CD4-positive, alpha-beta T cell treated with Interleukin-15 for 4 hours (primary cell): ENCODE measurements around the gene LCN12.

ENCODE experiments used
- DNase-seq: peaks from one replicate; pipeline ENCODE4 v3.0.0-alpha.2; 2020; ENCODE audit warnings: low spot score

LCN12 gene

DNA sequence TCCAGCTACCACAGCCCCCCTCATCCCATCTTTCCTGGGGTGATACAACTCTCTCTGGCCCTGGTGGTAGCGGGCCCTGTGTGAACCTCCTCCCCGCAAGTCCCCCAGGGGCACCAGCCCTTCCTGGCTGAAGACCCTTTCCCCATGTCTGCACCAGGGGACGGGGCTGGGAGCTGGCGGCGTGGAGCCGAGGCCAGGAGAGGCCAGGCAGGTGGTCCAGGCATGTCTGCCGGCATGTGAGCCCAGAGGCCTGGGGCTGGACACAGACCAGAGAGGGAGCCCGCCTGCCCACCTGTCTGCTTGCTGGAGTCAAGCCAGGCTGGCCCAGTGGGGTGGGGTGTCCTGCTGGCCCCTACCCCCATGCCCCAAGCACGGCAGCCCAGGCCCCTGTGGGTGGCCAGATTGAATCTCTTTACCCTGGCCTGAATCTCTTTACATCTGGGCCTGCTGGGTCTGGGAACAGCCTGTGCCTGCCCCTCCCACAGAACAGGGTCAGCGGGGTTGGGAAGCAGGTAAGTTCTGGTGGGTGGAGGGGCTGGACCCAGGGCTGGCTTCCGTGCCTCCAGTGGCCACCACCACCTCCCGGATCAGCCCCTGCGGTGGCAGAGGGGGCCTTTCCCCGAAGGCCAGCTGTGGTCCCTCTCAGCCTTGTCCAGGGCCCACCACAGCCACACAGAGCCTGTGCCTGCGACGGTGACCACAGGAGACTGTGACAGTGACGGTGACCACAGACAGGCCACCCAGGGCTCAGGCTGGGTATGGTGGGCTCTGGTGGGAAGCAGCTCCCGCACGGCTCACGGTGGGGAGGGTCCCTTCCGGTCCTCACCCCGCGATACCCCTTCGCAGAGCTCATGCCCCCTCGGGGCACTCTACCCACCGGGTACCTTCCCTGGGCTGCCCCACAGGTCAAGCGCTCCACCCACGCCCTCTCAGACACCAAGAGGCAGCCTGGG lies 7.1 kb downstream of the LCN12 start:
- no peak for DNase-seq

DNA sequence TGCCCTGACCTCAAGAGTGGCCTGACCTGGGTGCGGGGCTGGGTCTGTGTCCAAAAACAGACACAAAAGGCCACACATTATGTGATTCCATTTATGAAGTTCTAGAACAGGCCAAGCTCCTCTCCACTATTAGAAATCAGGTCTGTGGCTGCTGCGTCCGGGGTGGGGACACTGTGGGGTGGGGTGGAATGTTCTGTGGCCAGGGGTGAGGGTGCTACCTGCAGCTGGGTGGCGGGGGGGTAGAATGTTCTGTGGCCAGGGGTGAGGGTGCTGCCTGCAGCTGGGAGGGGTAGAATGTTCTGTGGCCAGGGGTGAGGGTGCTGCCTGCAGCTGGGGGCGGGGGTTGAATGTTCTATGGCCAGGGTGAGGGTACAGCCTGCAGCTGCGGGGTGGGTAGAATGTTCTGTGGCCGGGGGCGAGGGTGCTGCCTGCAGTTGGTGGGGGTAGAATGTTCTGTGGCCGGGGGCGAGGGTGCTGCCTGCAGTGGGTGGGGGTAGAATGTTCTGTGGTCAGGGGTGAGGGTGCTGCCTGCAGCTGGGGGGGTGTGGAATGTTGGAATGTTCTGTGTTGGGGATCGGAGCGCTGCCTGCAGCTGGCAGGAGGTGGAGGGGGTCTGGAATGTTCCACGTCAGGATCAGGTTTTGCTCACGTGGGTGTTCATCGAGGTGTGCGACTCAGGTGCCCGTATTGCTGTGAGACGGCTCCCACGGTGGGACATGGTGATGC lies 8.3 kb downstream of the LCN12 start:
- peak; percentile 37 for DNase-seq

- no peak for DNase-seq
These were observed 8.8 kb downstream of the LCN12 start for GRCh38 chr9:136960938-136961275.

GRCh38 chr9:136961279-136962065 lies 9.4 kb downstream of the LCN12 start:
- no peak for DNase-seq

- no peak for DNase-seq
These were observed 10.1 kb downstream of the LCN12 start for GRCh38 chr9:136962163-136962562.

DNA sequence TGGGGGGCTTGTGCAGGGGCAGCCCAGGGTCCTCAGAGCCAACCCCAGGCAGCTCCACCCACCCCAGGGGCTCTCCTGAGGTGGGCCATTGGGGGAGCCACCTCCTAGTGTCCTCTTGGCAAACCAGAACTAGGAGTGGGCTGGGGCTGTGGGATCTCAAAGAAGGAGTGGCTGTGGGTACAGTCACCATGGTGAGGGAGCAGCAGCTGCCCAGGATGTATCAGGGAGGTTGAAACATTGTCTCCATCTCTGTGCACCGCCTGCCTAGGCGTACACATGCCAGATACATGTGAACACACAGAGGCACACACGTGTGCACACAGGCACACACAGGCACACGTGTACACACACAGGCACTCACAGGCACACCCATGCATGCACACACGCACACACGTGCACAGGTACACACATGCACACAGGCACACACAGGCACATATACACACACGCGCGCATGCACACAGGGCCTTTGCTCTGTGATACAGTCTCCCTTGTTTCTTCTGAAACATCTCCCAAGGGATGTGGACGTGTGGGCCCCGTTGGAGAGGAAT lies 10.7 kb downstream of the LCN12 start:
- no peak for DNase-seq

GRCh38 chr9:136963341-136963740 lies 11.3 kb downstream of the LCN12 start:
- DNase-seq: no peak

DNA sequence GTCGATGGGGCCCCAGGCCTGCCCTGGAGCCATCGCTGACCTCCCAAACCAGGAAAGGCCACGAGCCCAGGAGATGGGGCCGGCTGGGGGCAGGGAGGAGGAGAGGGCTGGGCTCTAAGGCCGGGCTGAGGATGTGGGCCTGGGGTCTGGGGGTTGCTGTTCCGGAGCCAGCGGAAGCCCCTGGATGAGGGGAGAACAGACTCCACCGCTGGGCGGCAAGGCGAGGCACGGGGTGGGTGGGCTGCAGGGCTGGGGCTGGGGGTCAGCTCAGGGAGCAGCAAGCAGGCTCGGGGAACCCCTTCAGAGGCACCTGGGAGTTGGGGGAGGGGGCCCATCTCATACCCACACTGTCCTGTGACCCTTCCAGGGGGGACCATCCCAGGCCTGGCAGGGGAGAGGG lies 11.7 kb downstream of the LCN12 start:
- no peak for DNase-seq

DNA sequence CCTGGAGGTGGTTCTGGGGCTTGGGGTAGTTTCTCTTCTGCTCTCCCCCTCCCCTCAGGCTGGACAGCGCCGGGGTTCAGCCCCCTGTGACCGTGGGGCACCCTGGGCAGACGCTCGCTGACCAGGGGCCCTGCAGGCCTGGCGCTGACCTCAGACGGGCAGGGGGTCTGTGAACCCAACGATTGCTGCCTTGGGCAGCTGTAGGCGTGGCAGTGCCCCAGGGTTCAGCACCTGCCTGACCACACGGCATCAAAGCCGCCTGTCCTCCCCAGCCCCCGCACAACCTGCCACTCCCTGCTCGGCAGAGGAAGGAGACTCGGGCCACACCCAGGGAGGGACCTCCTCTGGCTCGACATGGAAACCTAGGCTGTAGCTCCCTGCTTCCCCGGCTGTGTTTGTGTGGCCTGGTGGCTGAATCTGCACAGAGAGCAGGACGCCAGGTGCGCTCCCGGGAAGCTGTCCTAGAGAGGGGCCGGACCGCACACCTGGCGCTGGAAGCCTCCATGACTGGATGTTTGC lies 12.2 kb downstream of the LCN12 start:
- DNase-seq: no peak

DNA sequence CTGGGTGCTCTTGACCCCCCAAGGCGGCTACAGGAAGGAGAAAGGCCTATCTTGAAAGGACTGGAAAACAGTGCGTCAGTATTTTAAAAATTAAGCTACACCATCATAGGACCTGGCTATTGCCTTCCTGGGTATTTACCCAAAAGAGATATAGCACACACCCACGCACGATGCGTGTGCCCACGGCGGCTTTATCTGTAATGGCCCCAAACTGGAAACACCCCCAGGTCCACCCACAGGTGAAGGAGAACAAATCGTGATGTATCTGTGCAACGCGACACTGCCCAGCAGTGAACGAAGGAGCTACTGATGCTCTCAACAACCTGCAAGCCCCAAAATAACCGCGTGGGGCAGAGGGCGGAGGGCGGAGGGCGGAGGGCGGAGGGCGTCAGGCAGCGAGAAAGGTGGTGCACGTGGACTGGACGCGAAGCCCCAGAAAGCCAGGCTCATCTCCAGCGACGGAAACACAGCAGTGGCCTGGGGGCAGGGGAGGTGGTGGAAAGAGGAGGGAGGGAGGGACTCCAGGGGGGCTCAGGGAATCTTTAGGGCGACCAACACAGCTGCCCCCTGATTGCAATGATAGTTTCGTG lies 12.9 kb downstream of the LCN12 start:
- no peak for DNase-seq

DNA sequence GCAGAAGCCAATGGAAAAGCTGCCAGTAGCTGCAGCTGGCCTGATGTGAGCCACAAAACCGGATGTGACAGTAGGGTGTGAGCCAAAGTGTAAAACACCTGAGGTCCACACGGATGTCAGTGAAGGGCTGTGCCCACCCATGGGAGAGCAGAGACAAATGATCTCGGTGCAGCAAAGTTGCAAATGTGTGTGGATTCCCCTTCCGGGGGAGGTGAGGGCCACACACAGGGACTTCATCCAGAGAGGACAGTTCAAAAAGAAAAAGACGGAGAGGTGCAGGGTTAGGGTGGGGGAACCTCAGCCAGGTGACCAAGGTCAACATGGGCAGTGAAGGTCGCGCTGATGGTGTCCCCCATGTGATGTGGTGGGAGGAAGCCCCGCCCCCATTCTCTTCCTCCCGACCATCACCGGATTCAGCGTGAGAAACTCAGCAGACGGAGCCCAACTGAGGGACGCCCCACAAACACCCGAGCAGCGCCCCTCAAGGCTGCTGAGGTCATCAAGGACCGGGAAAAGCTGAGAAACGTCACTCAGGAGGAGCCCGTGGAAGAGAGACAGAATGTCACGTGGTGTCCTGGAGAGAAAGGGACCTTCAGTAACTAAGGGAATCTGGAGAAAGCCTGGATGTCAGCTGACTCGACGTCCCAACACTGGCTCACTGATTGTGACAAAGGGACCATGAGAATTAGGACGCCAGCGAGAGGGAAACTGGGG lies 13.9 kb downstream of the LCN12 start:
- peak; percentile 44 for DNase-seq

- no peak for DNase-seq
These were observed 16.5 kb downstream of the LCN12 start for GRCh38 chr9:136968333-136969127.

DNA sequence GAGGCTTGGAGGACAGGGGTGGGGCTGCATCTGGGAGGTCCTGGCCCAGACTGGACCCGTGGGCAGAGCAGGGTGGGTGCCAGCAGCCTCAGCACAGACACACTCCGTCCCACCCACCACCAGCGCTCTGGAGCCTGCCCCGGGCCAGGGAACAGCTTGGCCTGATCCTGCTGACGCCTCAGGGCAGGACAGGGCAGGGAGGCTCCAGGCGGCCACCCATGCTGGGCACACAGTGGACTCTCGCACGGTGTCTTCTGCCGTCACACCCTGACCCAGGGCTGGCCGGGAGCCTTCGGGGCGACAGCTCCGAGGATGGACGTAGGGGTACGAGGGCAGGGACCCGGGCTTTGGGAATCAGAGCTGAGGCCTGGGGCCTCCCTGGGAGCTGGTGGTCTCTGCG lies 17.1 kb downstream of the LCN12 start:
- no peak for DNase-seq

GRCh38 chr9:136969774-136970173 lies 17.7 kb downstream of the LCN12 start:
- DNase-seq: no peak

DNA sequence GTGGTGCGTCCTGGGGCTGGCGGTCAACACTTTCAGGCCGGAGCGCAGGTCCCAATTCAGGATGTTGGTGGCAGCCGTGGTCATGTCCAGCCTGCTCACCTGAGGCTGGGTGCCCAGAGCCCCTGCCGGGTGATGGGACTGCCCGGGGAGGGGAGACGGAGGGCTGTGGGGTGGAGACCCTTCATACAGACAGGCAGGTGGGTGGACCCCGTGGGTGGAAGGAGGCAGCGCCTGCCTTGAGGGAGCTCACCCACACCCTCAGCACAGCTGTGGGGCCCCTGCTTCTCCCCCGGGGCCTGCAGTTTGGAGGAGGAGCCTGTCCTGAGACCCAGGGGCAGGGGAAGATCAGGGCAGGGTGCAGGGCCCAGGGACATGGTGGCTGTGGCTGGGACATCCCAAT lies 18.3 kb downstream of the LCN12 start:
- DNase-seq: no peak

- no peak for DNase-seq
These were observed 19.7 kb downstream of the LCN12 start for GRCh38 chr9:136971746-136972145.

DNA sequence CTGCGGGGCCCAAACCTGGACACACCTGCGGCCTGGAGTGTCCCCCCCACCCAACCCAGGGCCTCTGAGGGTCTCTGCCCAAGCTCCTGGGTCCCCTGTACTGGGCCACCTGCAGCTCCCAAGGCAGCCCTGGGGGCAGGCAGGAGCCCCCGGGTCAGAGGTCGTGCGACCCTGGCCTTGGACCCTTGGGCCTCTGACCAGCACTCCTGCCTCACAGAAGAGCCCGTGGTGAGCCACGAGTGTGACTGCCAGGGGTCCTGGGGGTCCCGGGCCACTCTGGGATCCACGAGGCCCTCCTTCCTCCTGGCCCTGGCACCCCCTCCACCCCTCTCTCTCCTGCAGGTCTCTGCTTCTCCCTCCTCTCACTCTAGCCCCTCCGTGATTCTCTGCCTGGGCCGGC lies 20.3 kb downstream of the LCN12 start:
- no peak for DNase-seq

GRCh38 chr9:136972743-136973142 lies 20.7 kb downstream of the LCN12 start:
- DNase-seq: no peak

GRCh38 chr9:136973618-136974617 lies 21.8 kb downstream of the LCN12 start:
- no peak for DNase-seq
